Measurements from ENCODE around the gene TINCR. TPM values are rescaled to one million over a fixed set of nuclear protein-coding genes. Genes with fewer than 3 reads are reported as not detected.
A peak's percentile ranks its signal among the peaks of the same experiment; 100 is the strongest.

TINCR gene
- total RNA-seq, 1 experiment from 2014 or later, result 0.85 TPM

DNA sequence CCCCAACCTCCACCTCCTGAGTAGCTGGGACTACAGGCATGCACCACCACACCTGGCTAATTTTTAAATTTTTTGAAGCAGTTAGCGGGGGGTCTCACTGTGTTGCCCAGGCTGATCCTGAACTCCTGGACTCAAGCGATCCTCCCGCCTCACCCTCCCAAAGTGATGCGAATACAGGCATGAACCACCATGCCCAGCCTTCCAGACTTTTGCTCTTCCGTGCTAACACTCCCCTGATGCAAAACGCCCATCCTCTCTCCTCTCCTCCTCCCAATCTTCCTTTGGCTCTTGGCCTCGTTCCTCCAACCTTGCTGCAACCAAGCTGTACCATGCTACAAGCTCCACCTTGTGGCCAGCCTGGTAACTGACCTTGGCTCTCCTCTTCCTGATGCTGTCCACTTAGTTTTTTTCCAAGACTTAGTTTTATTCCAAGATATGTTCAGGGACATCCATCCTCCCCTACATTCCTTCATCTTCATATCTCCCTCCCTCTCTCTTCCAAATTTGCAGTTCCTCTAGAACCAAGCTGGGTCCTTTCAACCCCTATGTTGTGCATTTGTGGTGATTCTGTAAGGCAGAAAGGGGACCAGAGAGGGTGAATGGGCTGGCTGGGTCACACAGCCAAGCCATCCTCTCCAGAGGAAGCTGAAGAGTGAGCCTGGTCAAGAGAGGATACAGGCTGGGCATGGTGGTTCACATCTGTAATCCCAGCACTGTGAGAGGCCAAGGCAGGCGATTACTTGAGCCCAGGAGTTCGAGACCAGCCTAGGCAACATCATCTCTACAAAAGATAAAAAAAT lies 32.8 kb downstream of the TINCR start:
- ATAC-seq (no peak), DNase-seq (ENCODE audit: low spot score) (peak; percentile 74)
- ChIA-PET POLR2A (no interaction called here), CTCF (interaction anchor here (0.6 to 1.9 kb wide), 10 partner anchors 12 to 331 kb away, joined by 3 to 11 read pairs (median 6); partner anchors contain the start of genes RPL36 and TINCR)
- Mint-ChIP-seq H3K27ac (no peak overlapping the region), H3K4me3 (no peak overlapping the region), H3K4me1 (peaks cover 21% of the 10 kb centered on the region), H3K27me3 (ENCODE audit: low read depth) (peaks cover 40% of the 10 kb centered on the region), H3K9me3 (peaks cover 22% of the 10 kb centered on the region), H3K36me3 (peaks cover 12% of the 10 kb centered on the region)
- TF ChIP-seq, protein P1, sequence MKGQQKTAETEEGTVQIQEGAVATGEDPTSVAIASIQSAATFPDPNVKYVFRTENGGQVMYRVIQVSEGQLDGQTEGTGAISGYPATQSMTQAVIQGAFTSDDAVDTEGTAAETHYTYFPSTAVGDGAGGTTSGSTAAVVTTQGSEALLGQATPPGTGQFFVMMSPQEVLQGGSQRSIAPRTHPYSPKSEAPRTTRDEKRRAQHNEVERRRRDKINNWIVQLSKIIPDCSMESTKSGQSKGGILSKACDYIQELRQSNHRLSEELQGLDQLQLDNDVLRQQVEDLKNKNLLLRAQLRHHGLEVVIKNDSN (CRISPR knock-in tag; IDR thresholded peaks at IDR 0.05), result no peak
- TF ChIP-seq, protein P2, sequence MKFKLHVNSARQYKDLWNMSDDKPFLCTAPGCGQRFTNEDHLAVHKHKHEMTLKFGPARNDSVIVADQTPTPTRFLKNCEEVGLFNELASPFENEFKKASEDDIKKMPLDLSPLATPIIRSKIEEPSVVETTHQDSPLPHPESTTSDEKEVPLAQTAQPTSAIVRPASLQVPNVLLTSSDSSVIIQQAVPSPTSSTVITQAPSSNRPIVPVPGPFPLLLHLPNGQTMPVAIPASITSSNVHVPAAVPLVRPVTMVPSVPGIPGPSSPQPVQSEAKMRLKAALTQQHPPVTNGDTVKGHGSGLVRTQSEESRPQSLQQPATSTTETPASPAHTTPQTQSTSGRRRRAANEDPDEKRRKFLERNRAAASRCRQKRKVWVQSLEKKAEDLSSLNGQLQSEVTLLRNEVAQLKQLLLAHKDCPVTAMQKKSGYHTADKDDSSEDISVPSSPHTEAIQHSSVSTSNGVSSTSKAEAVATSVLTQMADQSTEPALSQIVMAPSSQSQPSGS (CRISPR knock-in tag; IDR thresholded peaks at IDR 0.05; ENCODE audit: borderline replicate concordance, low read depth), result no peak
- TF ChIP-seq, protein P3, sequence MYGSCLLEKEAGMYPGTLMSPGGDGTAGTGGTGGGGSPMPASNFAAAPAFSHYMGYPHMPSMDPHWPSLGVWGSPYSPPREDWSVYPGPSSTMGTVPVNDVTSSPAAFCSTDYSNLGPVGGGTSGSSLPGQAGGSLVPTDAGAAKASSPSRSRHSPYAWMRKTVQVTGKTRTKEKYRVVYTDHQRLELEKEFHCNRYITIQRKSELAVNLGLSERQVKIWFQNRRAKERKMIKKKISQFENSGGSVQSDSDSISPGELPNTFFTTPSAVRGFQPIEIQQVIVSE (CRISPR knock-in tag; IDR thresholded peaks at IDR 0.05; ENCODE audit: borderline replicate concordance), result no peak
- TF ChIP-seq, protein P4, sequence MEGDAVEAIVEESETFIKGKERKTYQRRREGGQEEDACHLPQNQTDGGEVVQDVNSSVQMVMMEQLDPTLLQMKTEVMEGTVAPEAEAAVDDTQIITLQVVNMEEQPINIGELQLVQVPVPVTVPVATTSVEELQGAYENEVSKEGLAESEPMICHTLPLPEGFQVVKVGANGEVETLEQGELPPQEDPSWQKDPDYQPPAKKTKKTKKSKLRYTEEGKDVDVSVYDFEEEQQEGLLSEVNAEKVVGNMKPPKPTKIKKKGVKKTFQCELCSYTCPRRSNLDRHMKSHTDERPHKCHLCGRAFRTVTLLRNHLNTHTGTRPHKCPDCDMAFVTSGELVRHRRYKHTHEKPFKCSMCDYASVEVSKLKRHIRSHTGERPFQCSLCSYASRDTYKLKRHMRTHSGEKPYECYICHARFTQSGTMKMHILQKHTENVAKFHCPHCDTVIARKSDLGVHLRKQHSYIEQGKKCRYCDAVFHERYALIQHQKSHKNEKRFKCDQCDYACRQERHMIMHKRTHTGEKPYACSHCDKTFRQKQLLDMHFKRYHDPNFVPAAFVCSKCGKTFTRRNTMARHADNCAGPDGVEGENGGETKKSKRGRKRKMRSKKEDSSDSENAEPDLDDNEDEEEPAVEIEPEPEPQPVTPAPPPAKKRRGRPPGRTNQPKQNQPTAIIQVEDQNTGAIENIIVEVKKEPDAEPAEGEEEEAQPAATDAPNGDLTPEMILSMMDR (IDR thresholded peaks at IDR 0.05), result peak; percentile 62
- peak; percentile 76; the same call in 1 of the 2 replicates for TF ChIP-seq ZNF121 (CRISPR knock-in tag; IDR thresholded peaks at IDR 0.05)
- no peak for TF ChIP-seq FOXJ3 (CRISPR knock-in tag; IDR thresholded peaks at IDR 0.05; ENCODE audit: borderline replicate concordance)
- TF ChIP-seq ATF1 (CRISPR knock-in tag; IDR thresholded peaks at IDR 0.05), result no peak
- no peak for TF ChIP-seq ZNF219 (CRISPR knock-in tag; IDR thresholded peaks at IDR 0.05; ENCODE audit: borderline replicate concordance)
- TF ChIP-seq, protein P5, sequence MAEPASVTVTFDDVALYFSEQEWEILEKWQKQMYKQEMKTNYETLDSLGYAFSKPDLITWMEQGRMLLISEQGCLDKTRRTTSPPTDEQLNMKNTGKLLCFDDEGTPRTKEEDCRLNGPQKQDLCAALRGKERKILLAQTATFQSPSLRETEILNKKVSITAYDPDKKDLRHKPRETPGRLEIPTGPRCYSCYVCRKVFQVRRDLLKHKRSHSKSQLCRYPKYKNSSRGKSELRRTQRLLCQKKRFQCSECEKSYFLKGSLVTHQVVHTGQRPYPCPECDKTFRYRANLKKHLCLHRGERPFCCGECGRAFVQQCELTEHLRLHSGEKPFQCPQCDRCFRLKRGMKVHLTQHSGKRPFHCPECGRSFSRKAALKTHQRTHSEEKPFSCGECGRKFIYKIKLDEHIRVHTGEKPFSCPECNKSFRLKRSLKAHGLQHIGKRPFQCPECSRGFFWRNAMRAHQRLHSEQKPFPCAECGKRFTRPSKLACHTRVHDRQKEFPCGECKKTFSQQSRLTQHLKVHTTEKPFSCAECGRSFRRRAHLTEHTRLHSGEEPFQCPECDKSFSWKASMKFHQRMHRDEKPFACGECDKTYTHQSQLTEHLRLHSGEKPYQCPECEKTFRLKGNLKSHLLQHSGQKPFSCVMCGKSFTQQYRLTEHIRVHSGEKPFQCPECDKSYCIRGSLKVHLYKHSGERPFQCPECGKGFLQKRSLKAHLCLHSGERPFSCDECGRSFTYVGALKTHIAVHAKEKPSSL (CRISPR knock-in tag; conservative IDR thresholded peaks at IDR 0.05), result no peak
- TF ChIP-seq, protein P6, sequence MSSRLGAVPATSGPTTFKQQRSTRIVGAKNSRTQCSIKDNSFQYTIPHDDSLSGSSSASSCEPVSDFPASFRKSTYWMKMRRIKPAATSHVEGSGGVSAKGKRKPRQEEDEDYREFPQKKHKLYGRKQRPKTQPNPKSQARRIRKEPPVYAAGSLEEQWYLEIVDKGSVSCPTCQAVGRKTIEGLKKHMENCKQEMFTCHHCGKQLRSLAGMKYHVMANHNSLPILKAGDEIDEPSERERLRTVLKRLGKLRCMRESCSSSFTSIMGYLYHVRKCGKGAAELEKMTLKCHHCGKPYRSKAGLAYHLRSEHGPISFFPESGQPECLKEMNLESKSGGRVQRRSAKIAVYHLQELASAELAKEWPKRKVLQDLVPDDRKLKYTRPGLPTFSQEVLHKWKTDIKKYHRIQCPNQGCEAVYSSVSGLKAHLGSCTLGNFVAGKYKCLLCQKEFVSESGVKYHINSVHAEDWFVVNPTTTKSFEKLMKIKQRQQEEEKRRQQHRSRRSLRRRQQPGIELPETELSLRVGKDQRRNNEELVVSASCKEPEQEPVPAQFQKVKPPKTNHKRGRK (CRISPR knock-in tag; IDR thresholded peaks at IDR 0.05; ENCODE audit: borderline replicate concordance), result no peak

DNA sequence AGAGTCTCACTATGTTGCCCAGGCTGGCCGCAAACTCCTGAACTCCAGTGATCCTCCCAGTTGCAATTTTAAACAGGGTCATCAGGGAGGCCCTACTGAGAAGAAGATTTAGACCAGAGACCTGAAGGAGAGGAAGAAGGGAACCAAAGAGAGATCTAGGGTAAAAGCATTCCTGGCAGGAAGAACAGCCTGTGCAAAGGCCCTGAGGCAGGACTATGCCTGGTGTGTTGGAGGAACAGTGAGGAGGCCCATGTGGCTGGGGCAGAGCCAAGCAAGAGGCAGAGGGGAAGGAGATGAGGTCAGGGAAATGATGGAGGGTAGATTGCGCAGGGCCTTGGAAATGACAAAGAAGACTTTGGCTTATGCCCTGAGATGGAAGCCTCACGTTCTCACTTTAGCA lies 34.5 kb downstream of the TINCR start:
- Mint-ChIP-seq H3K27ac (no peak overlapping the region), H3K36me3 (peaks cover 12% of the 10 kb centered on the region), H3K4me1 (peaks cover 14% of the 10 kb centered on the region), H3K9me3 (peaks cover 22% of the 10 kb centered on the region), H3K27me3 (ENCODE audit: low read depth) (peaks cover 35% of the 10 kb centered on the region), H3K4me3 (no peak overlapping the region)
- CTCF ChIA-PET, result interaction anchor here (0.6 kb wide), 1 partner anchor 205 kb away, joined by 3 read pairs; no protein-coding TSS in a partner anchor
- no peak for DNase-seq (ENCODE audit: low spot score)
- ATAC-seq, result no peak
- POLR2A ChIA-PET, result no interaction called here
- TF ChIP-seq SP1 (CRISPR knock-in tag; conservative IDR thresholded peaks at IDR 0.05) (no peak), SMAD3 (CRISPR knock-in tag; IDR thresholded peaks at IDR 0.05; ENCODE audit: borderline replicate concordance) (no peak), SMAD4 (CRISPR knock-in tag; IDR thresholded peaks at IDR 0.05) (no peak), RELA (CRISPR knock-in tag; IDR thresholded peaks at IDR 0.05; ENCODE audit: borderline replicate concordance) (no peak), HMGA2 (CRISPR knock-in tag; IDR thresholded peaks at IDR 0.05) (no peak), ZNF138 (CRISPR knock-in tag; conservative IDR thresholded peaks at IDR 0.05) (no peak), OVOL2 (CRISPR knock-in tag; IDR thresholded peaks at IDR 0.05; ENCODE audit: borderline replicate concordance) (no peak), FOXP1 (CRISPR knock-in tag; IDR thresholded peaks at IDR 0.05; ENCODE audit: borderline replicate concordance) (no peak)
- TF ChIP-seq, protein P7, sequence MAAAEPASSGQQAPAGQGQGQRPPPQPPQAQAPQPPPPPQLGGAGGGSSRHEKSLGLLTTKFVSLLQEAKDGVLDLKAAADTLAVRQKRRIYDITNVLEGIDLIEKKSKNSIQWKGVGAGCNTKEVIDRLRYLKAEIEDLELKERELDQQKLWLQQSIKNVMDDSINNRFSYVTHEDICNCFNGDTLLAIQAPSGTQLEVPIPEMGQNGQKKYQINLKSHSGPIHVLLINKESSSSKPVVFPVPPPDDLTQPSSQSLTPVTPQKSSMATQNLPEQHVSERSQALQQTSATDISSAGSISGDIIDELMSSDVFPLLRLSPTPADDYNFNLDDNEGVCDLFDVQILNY (CRISPR knock-in tag; IDR thresholded peaks at IDR 0.05), result no peak
- TF ChIP-seq, protein P8, sequence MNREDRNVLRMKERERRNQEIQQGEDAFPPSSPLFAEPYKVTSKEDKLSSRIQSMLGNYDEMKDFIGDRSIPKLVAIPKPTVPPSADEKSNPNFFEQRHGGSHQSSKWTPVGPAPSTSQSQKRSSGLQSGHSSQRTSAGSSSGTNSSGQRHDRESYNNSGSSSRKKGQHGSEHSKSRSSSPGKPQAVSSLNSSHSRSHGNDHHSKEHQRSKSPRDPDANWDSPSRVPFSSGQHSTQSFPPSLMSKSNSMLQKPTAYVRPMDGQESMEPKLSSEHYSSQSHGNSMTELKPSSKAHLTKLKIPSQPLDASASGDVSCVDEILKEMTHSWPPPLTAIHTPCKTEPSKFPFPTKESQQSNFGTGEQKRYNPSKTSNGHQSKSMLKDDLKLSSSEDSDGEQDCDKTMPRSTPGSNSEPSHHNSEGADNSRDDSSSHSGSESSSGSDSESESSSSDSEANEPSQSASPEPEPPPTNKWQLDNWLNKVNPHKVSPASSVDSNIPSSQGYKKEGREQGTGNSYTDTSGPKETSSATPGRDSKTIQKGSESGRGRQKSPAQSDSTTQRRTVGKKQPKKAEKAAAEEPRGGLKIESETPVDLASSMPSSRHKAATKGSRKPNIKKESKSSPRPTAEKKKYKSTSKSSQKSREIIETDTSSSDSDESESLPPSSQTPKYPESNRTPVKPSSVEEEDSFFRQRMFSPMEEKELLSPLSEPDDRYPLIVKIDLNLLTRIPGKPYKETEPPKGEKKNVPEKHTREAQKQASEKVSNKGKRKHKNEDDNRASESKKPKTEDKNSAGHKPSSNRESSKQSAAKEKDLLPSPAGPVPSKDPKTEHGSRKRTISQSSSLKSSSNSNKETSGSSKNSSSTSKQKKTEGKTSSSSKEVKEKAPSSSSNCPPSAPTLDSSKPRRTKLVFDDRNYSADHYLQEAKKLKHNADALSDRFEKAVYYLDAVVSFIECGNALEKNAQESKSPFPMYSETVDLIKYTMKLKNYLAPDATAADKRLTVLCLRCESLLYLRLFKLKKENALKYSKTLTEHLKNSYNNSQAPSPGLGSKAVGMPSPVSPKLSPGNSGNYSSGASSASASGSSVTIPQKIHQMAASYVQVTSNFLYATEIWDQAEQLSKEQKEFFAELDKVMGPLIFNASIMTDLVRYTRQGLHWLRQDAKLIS (CRISPR knock-in tag; IDR thresholded peaks at IDR 0.05; ENCODE audit: borderline replicate concordance), result no peak

All from WTC11 (cell line).